GM12878 (cell line): Measurements from ENCODE around the gene SORBS1. TPM values are rescaled to one million over a fixed set of nuclear protein-coding genes. Genes with fewer than 3 reads are reported as not detected.

Experiments used
- ATAC-seq: fragments of 200-7000 bp; cut with Tn5 transposase; 3 replicates; pipeline ENCODE4 v1.9.1; 2020; ENCODE audit warnings: mild to moderate bottlenecking, moderate library complexity
- BruUV-seq: library from RNA; stranded (reverse); fragments of 400-500 nt; replicated peaks from 2 replicates; lab custom pipeline; 2021; lab: Mats Ljungman, UMichigan
- CTCF ChIA-PET: fragments of 300-600 bp; sonication (Branson Sonifier 250); formaldehyde crosslinking; extraction: SDS; loops from one replicate; lab custom pipeline; 2021; ENCODE audit warnings: inconsistent platforms; lab: Yijun Ruan, JAX
- POLR2A ChIA-PET: fragments of 350-600 bp; formaldehyde crosslinking; extraction: SDS; loops from one replicate; lab custom pipeline; 2021; ENCODE audit warnings: inconsistent platforms; lab: Charles Lee
- RAD21 ChIA-PET: fragments of 300-600 bp; sonication (Branson Sonifier 250); formaldehyde crosslinking; loops from one replicate; lab custom pipeline; 2023; ENCODE audit warnings: antibody characterized with exemption; ENCODE audit not compliant: unreplicated experiment; lab: Charles Lee
- SMC1A ChIA-PET: fragments of 300-600 bp; sonication (Branson Sonifier 250); formaldehyde crosslinking; loops from one replicate; lab custom pipeline; 2023; ENCODE audit not compliant: unreplicated experiment, uncharacterized antibody; lab: Charles Lee
- DNase-seq: peaks from one replicate; pipeline ENCODE4 v3.0.0-alpha.2; 2011; ENCODE audit warnings: low read depth, low spot score
- FAIRE-seq: peaks from 3 replicates; lab custom pipeline; 2011; peaks lifted over from hg19 to GRCh38; lab: Jason Lieb, UNC
- H2AFZ ChIP-seq: 2 replicates; pipeline ENCODE4 v1.6.0; 2011; ENCODE audit warnings: low read depth, low read length, control low read depth; ENCODE audit not compliant: control insufficient read depth
- H3K27ac ChIP-seq: 2 replicates; pipeline ENCODE4 v1.5.1; 2011; ENCODE audit warnings: control low read depth; ENCODE audit not compliant: control insufficient read depth, insufficient read depth
- H3K27me3 ChIP-seq, 2 experiments: replicated peaks in 1 of 2; 2 replicates each; pipeline versions ENCODE4 v1.6.0 to v1.6.1; 2011; ENCODE audit warnings: low read length in 1 of 2; ENCODE audit not compliant: control insufficient read depth in 2 of 2, insufficient read depth in 2 of 2
- H3K36me3 ChIP-seq, 2 experiments: 2 replicates each; pipeline ENCODE4 v1.5.1; 2011; ENCODE audit warnings: low read length in 1 of 2; ENCODE audit not compliant: control insufficient read depth in 2 of 2, insufficient read depth in 2 of 2
- H3K4me1 ChIP-seq: 2 replicates; pipeline ENCODE4 v1.6.1; 2011; ENCODE audit warnings: mild to moderate bottlenecking, low read length, moderate library complexity, mixed read lengths; ENCODE audit not compliant: control insufficient read depth, insufficient read depth
- H3K4me2 ChIP-seq: 2 replicates; pipeline ENCODE4 v1.6.0; 2011; ENCODE audit warnings: control low read depth; ENCODE audit not compliant: control insufficient read depth, insufficient read depth
- H3K4me3 ChIP-seq: fragments of 200-600 bp; sonication (generic); 2 replicates; pipeline ENCODE4 v1.5.1; 2016
- H3K79me2 ChIP-seq: 2 replicates; pipeline ENCODE4 v1.6.0; 2011; ENCODE audit warnings: low read length; ENCODE audit not compliant: control insufficient read depth, insufficient read depth
- H3K9ac ChIP-seq: 2 replicates; pipeline ENCODE4 v1.8.0; 2011; ENCODE audit warnings: low read length, control low read depth, mixed read lengths; ENCODE audit not compliant: control insufficient read depth, insufficient read depth
- H3K9me3 ChIP-seq: replicated peaks from 3 replicates; pipeline ENCODE4 v1.5.1; 2011; ENCODE audit warnings: mild to moderate bottlenecking, low read length; ENCODE audit not compliant: control insufficient read depth, insufficient read depth
- H4K20me1 ChIP-seq: 2 replicates; pipeline ENCODE4 v1.6.0; 2011; ENCODE audit not compliant: control insufficient read depth, insufficient read depth
- ATF7 ChIP-seq: fragments of 450-650 bp; IDR thresholded peaks from 2 replicates; pipeline ENCODE4 v1.6.1; 2016; ENCODE audit warnings: low read depth, mild to moderate bottlenecking
- BMI1 ChIP-seq: fragments of 450-650 bp; IDR thresholded peaks from 2 replicates; pipeline ENCODE4 v1.6.1; 2016; ENCODE audit warnings: mild to moderate bottlenecking, moderate library complexity, borderline replicate concordance
- BRCA1 ChIP-seq: IDR thresholded peaks from 2 replicates; pipeline ENCODE4 v1.6.1; 2011; ENCODE audit warnings: low read depth, low read length, improper control_type of control experiment
- CHD1 ChIP-seq: IDR thresholded peaks from 2 replicates; pipeline ENCODE4 v1.6.1; 2012; ENCODE audit warnings: low read depth, low read length, improper control_type of control experiment
- GATAD2B ChIP-seq: fragments of 450-650 bp; conservative IDR thresholded peaks from 2 replicates; pipeline ENCODE4 v1.6.1; 2017; ENCODE audit warnings: low read depth, mild to moderate bottlenecking, moderate library complexity
- HDAC6 ChIP-seq: fragments of 200-600 bp; sonication (generic); IDR thresholded peaks from one replicate; pipeline ENCODE4 v1.8.0; 2017; ENCODE audit warnings: antibody characterized with exemption; ENCODE audit not compliant: unreplicated experiment
- IRF4 ChIP-seq: IDR thresholded peaks from 2 replicates; pipeline ENCODE4 v1.6.1; 2011; ENCODE audit warnings: low read depth, low read length
- KLF5 ChIP-seq: fragments of 450-650 bp; IDR thresholded peaks from 2 replicates; pipeline ENCODE4 v1.6.1; 2014; ENCODE audit warnings: mild to moderate bottlenecking; ENCODE audit not compliant: partially characterized antibody
- LARP7 ChIP-seq: fragments of 450-650 bp; IDR thresholded peaks from 2 replicates; pipeline ENCODE4 v1.6.1; 2017; ENCODE audit warnings: mild to moderate bottlenecking
- PML ChIP-seq: IDR thresholded peaks from 2 replicates; pipeline ENCODE4 v1.6.1; 2012; ENCODE audit warnings: low read length, inconsistent platforms
- POLR2AphosphoS5 ChIP-seq: IDR thresholded peaks from 2 replicates; pipeline ENCODE4 v1.6.1; 2011; ENCODE audit warnings: mild to moderate bottlenecking, low read length, inconsistent platforms
- RUNX3 ChIP-seq: IDR thresholded peaks from 2 replicates; pipeline ENCODE4 v1.6.1; 2012; ENCODE audit warnings: low read length, inconsistent platforms
- SP1 ChIP-seq: IDR thresholded peaks from one replicate; pipeline ENCODE4 v1.6.1; 2011; ENCODE audit warnings: low read depth, low read length
- TAF1 ChIP-seq: IDR thresholded peaks from 2 replicates; pipeline ENCODE4 v1.6.1; 2011; ENCODE audit warnings: mild to moderate bottlenecking, low read depth, low read length, borderline replicate concordance
- TCF12 ChIP-seq: IDR thresholded peaks from 2 replicates; pipeline ENCODE4 v1.6.1; 2011; ENCODE audit warnings: low read depth, mild to moderate bottlenecking, low read length
- WGBS: methylation state at CpG from one replicate; pipeline ENCODE4 v1.1.6; 2016; ENCODE audit warnings: low lambda C conversion rate; ENCODE audit not compliant: insufficient replicate concordance, insufficient coverage; ENCODE audit errors: missing lambda C conversion rate; 5-methylcytosine and 5-hydroxymethylcytosine counted together
- in situ Hi-C: fragments of 300-500 bp; cut with MboI; formaldehyde crosslinking; loops from 9 replicates; pipeline ENCODE4 v1.14.3; 2018; ENCODE audit warnings: mixed read lengths
- intact Hi-C: fragments of 100-400 bp; cut with micrococcal nuclease; formaldehyde crosslinking; loops from one replicate; pipeline ENCODE4 v1.14.2; 2022; ENCODE audit not compliant: unreplicated experiment
- polyA plus RNA-seq, 11 experiments: library from polyadenylated mRNA; depleted of rRNA in 4 of 11; unstranded in 6 of 11; stranded (reverse) in 5 of 11; fragments of >200 nt; fragmentation: Nextera tagmentation in 4 of 11; fragmentation: Illumina TruSeq in 1 of 11; extraction: Ambion mirVana in 4 of 11; extraction: Trizol in 1 of 11; gene quantifications; 1 replicate in 1 of 11; 2 replicates in 10 of 11; pipeline versions ENCODE4 v1.2.1 to v1.2.3, GENCODE V29; 2011 to 2016; ENCODE audit warnings: inconsistent platforms in 2 of 11, missing spikeins in 2 of 11, low read depth in 1 of 11
- total RNA-seq, 4 experiments: library from RNA; depleted of rRNA in 3 of 4; stranded (reverse); fragments of >200 nt in 3 of 4; fragmentation: Illumina TruSeq in 1 of 4; extraction: Trizol in 1 of 4; gene quantifications; 2 replicates each; pipeline versions ENCODE4 v1.2.1 to v1.2.3, GENCODE V29; 2013 to 2021
- TF ChIP-seq, protein P1 (sequence below): fragments of 450-650 bp; IDR thresholded peaks from 2 replicates; pipeline ENCODE4 v1.6.1; 2017; ENCODE audit warnings: low read depth, mild to moderate bottlenecking, moderate library complexity
- TF ChIP-seq, protein P2 (sequence below): IDR thresholded peaks from 2 replicates; pipeline ENCODE4 v1.6.1; 2012; ENCODE audit warnings: mild to moderate bottlenecking, low read depth, low read length

Gene SORBS1
- total and polyA plus RNA-seq, 10 of the 15 experiments (the other 5 are each of a cell fraction or from before 2014, with no cell fraction given), result 0.13 to 0.75 (median 0.39) TPM

DNA sequence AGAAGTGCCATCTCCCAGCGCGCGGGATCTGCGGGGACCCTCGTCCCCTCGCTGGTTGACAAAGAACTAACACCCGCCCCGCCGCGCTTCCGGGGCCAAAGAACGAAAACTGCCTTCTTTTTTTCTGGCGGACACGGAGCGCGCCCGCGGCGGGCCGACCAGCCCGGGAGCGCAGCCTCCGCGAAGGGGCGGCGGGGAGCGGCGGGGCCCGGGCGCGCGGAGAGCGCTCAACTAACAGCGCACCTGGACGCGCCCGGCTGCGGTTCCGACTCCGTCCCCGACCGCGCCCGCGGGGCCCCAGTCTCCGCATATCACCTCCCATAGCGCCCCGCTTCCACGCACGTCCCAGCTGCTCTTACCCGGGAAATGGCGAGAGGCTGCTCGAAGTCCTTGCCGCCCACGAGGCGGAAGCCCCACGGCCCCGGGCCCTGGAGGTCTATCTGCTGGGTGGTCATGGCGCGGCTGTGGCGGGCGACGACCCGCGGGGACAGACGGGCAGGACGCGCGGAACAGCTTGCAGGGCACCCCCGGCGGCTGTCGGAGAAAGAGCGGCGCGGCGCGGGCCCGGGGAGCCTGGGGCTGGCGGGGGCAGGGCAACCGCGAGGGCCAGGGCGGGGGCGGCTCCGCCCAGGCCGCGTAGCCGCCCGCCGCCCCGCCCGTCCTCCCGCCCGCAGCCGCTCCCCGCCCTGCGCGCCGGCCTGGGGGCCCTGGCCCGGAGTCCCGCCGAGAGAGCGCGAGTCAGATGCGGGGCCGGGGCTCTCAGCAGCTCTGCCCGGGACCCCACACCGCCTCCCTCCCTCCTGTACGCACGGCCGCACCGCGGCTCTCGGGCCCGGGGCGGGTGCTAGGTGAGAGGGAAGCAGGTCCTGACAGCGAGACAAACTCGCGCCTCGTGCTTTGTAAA is 270.5 kb downstream of the SORBS1 start, which contains the start of gene PDLIM1:
Gene PDLIM1, minus strand, starts transcription at position 543 of the 904 bp plus-strand sequence. Its CDS starts 88 bp downstream, at position 455.
- Histone ChIP-seq H3K4me1 (peaks cover 47% of the 10 kb centered on the region), H4K20me1 (peaks cover 8% of the 10 kb centered on the region), H3K4me3 (peak within 1 kb of the TSS; percentile 97), H3K27ac (peak within 1 kb of the TSS; percentile 98), H3K4me2 (peak within 1 kb of the TSS; percentile 80), H3K36me3 (peaks cover 0 to 11% of the 10 kb centered on the region in 2 experiments; a peak in 1 of 4 replicates), H3K9ac (peak within 1 kb of the TSS; percentile 91), H3K9me3 (no peaks in the 10 kb centered on the region), H3K79me2 (peaks cover 70% of the 10 kb centered on the region), H2AFZ (peak within 1 kb of the TSS; percentile 78), H3K27me3 (no peaks in the 10 kb centered on the region)
- CTCF ChIA-PET, result no interaction called here
- SMC1A ChIA-PET, result interaction anchor here (1.3 to 8.2 kb wide), 2 partner anchors 10 to 71 kb away, joined by 3 to 80 read pairs; no protein-coding TSS in a partner anchor
- ATAC-seq, result peak; percentile 55
- WGBS, result under 1% methylated on average over 55 of the region's 119 CpGs
- BruUV-seq, result no TSS peak
- intact Hi-C loops, result loop anchor here (1.0 to 10.0 kb wide), 3 partner anchors 45 to 984 kb away; partner anchors contain the start of genes BLNK and ENTPD1
- no peak for FAIRE-seq
- in situ Hi-C loops, result loop anchor here (10.0 kb wide), 1 partner anchor 464 kb away; the partner anchor contains the start of gene ENTPD1
- no peak for DNase-seq
- RAD21 ChIA-PET, result no interaction called here
- POLR2A ChIA-PET, result interaction anchor here (1.1 kb wide), 1 partner anchor 47 kb away, joined by 3 read pairs; no protein-coding TSS in a partner anchor
- TF ChIP-seq LARP7 (peak; percentile 91), IRF4 (no peak), RUNX3 (no peak), TAF1 (peak; percentile 81), HDAC6 (peak; percentile 56), TCF12 (0 out of 2 replicates have a peak, but pooled peaks have one; percentile 9), GATAD2B (peak; percentile 92), POLR2AphosphoS5 (peak; percentile 69; the same call in 1 of the 2 replicates), BMI1 (no peak), SP1 (peak; percentile 6), KLF5 (peak; percentile 36), BRCA1 (peak; percentile 39; the same call in 1 of the 2 replicates), PML (no peak), CHD1 (peak; percentile 55; the same call in 1 of the 2 replicates), ATF7 (no peak)
- TF ChIP-seq, protein P1, sequence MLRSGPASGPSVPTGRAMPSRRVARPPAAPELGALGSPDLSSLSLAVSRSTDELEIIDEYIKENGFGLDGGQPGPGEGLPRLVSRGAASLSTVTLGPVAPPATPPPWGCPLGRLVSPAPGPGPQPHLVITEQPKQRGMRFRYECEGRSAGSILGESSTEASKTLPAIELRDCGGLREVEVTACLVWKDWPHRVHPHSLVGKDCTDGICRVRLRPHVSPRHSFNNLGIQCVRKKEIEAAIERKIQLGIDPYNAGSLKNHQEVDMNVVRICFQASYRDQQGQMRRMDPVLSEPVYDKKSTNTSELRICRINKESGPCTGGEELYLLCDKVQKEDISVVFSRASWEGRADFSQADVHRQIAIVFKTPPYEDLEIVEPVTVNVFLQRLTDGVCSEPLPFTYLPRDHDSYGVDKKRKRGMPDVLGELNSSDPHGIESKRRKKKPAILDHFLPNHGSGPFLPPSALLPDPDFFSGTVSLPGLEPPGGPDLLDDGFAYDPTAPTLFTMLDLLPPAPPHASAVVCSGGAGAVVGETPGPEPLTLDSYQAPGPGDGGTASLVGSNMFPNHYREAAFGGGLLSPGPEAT, result no peak
- TF ChIP-seq, protein P2, sequence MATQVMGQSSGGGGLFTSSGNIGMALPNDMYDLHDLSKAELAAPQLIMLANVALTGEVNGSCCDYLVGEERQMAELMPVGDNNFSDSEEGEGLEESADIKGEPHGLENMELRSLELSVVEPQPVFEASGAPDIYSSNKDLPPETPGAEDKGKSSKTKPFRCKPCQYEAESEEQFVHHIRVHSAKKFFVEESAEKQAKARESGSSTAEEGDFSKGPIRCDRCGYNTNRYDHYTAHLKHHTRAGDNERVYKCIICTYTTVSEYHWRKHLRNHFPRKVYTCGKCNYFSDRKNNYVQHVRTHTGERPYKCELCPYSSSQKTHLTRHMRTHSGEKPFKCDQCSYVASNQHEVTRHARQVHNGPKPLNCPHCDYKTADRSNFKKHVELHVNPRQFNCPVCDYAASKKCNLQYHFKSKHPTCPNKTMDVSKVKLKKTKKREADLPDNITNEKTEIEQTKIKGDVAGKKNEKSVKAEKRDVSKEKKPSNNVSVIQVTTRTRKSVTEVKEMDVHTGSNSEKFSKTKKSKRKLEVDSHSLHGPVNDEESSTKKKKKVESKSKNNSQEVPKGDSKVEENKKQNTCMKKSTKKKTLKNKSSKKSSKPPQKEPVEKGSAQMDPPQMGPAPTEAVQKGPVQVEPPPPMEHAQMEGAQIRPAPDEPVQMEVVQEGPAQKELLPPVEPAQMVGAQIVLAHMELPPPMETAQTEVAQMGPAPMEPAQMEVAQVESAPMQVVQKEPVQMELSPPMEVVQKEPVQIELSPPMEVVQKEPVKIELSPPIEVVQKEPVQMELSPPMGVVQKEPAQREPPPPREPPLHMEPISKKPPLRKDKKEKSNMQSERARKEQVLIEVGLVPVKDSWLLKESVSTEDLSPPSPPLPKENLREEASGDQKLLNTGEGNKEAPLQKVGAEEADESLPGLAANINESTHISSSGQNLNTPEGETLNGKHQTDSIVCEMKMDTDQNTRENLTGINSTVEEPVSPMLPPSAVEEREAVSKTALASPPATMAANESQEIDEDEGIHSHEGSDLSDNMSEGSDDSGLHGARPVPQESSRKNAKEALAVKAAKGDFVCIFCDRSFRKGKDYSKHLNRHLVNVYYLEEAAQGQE, result no peak
